Endothelial cell of umbilical vein (primary cell): Measurements from ENCODE around the gene SH3RF3. TPM values are rescaled to one million over a fixed set of nuclear protein-coding genes. Genes with fewer than 3 reads are reported as not detected.

Experiments used
- BruUV-seq: library from RNA; stranded (reverse); fragments of 400-500 nt; replicated peaks from 2 replicates; lab custom pipeline; 2021; lab: Mats Ljungman, UMichigan
- CTCF ChIA-PET: fragments of 300-600, 350-600 bp; sonication (Branson Sonifier 250); formaldehyde crosslinking; loops from one replicate; lab custom pipeline; 2021; ENCODE audit warnings: antibody characterized with exemption, inconsistent platforms; lab: Charles Lee
- POLR2A ChIA-PET: fragments of 300-600, 350-600 bp; sonication (Branson Sonifier 250); formaldehyde crosslinking; loops from one replicate; lab custom pipeline; 2021; ENCODE audit warnings: antibody characterized with exemption, inconsistent platforms; lab: Charles Lee
- DNase-seq: peaks from one replicate; pipeline ENCODE4 v3.0.0-alpha.2; 2011; ENCODE audit warnings: low read depth, low spot score
- FAIRE-seq: peaks from 2 replicates; lab custom pipeline; 2011; peaks lifted over from hg19 to GRCh38; lab: Jason Lieb, UNC
- H2AFZ ChIP-seq: 2 replicates; pipeline ENCODE4 v1.6.0; 2012; ENCODE audit warnings: low read depth, low read length, control low read depth, inconsistent platforms
- H3K27ac ChIP-seq: 2 replicates; pipeline ENCODE4 v1.5.1; 2011; ENCODE audit warnings: low read depth, mild to moderate bottlenecking, control low read depth, low read length, moderate library complexity; ENCODE audit not compliant: insufficient read depth
- H3K27me3 ChIP-seq, 2 experiments: 2 replicates each; pipeline versions ENCODE4 v1.6.0 to v1.6.1; 2011; ENCODE audit warnings: low read length in 2 of 2, mixed read lengths in 1 of 2; ENCODE audit not compliant: control insufficient read depth in 2 of 2, insufficient read depth in 2 of 2
- H3K36me3 ChIP-seq, 2 experiments: 2 replicates in 1 of 2; 3 replicates in 1 of 2; pipeline ENCODE4 v1.5.1; 2011; ENCODE audit warnings: low read length in 2 of 2, mild to moderate bottlenecking in 1 of 2, moderate library complexity in 1 of 2; ENCODE audit not compliant: control insufficient read depth in 2 of 2, insufficient read depth in 2 of 2; ENCODE audit errors: extremely low read depth in 1 of 2
- H3K4me1 ChIP-seq: 3 replicates; pipeline ENCODE4 v1.5.1; 2011; ENCODE audit warnings: mild to moderate bottlenecking, low read length; ENCODE audit not compliant: control insufficient read depth, insufficient read depth; ENCODE audit errors: extremely low read depth
- H3K4me2 ChIP-seq: 2 replicates; pipeline ENCODE4 v1.6.1; 2011; ENCODE audit warnings: low read length, control low read depth, mixed read lengths; ENCODE audit not compliant: insufficient read depth
- H3K4me3 ChIP-seq, 3 experiments: fragments of 200-600 bp in 1 of 3; sonication (generic), shearing (Covaris generic) in 1 of 3; replicated peaks in 1 of 3; 2 replicates each; pipeline ENCODE4 v1.5.1; 2011 to 2016; ENCODE audit warnings: control low read depth in 3 of 3, low read length in 3 of 3, mild to moderate bottlenecking in 2 of 3, inconsistent platforms in 1 of 3, low read depth in 1 of 3, moderate library complexity in 1 of 3; ENCODE audit not compliant: insufficient read depth in 1 of 3
- H3K79me2 ChIP-seq: 2 replicates; pipeline ENCODE4 v1.6.0; 2012; ENCODE audit warnings: low read length, inconsistent platforms; ENCODE audit not compliant: control insufficient read depth, insufficient read depth
- H3K9ac ChIP-seq: replicated peaks from 2 replicates; pipeline ENCODE3; 2011; ENCODE audit warnings: low read length, control low read depth; ENCODE audit not compliant: insufficient read depth; ENCODE audit errors: extremely low read depth
- H3K9me1 ChIP-seq: replicated peaks from 3 replicates; pipeline ENCODE4 v1.6.0; 2011; ENCODE audit warnings: mild to moderate bottlenecking, low read length; ENCODE audit not compliant: control insufficient read depth, insufficient read depth; ENCODE audit errors: extremely low read depth
- H3K9me3 ChIP-seq: replicated peaks from 2 replicates; pipeline ENCODE4 v1.5.1; 2012; ENCODE audit warnings: low read length, inconsistent platforms; ENCODE audit not compliant: control insufficient read depth, insufficient read depth
- H4K20me1 ChIP-seq: replicated peaks from 2 replicates; pipeline ENCODE3; 2011; ENCODE audit warnings: mild to moderate bottlenecking, low read length; ENCODE audit not compliant: control insufficient read depth, insufficient read depth; ENCODE audit errors: extremely low read depth
- EZH2 ChIP-seq: IDR thresholded peaks from 2 replicates; pipeline ENCODE4 v1.6.1; 2012; ENCODE audit warnings: borderline replicate concordance, low read depth, mild to moderate bottlenecking, moderate library complexity, low read length, inconsistent platforms; ENCODE audit not compliant: severe bottlenecking
- FOS ChIP-seq: IDR thresholded peaks from 2 replicates; pipeline ENCODE4 v1.6.1; 2011; ENCODE audit warnings: mild to moderate bottlenecking, low read length, moderate library complexity, borderline replicate concordance; ENCODE audit not compliant: insufficient read depth
- GATA2 ChIP-seq: IDR thresholded peaks from 2 replicates; pipeline ENCODE4 v1.7.0; 2011; ENCODE audit warnings: low read depth, mild to moderate bottlenecking, moderate library complexity, mixed read lengths, low read length; ENCODE audit not compliant: insufficient read length, insufficient read depth
- JUN ChIP-seq: IDR thresholded peaks from 2 replicates; pipeline ENCODE4 v1.6.1; 2011; ENCODE audit warnings: borderline replicate concordance, low read depth; ENCODE audit not compliant: insufficient read length, insufficient read depth
- MAX ChIP-seq: IDR thresholded peaks from 2 replicates; pipeline ENCODE4 v1.6.1; 2011; ENCODE audit not compliant: insufficient read depth, insufficient read length
- MYC ChIP-seq: IDR thresholded peaks from one replicate; pipeline ENCODE4 v1.6.1; 2011; ENCODE audit warnings: mild to moderate bottlenecking, low read depth, low read length
- POLR2A ChIP-seq: IDR thresholded peaks from 2 replicates; pipeline ENCODE4 v1.6.1; 2012; ENCODE audit warnings: low read depth, mild to moderate bottlenecking, control low read depth, low read length
- POLR2AphosphoS5 ChIP-seq: IDR thresholded peaks from 2 replicates; pipeline ENCODE4 v1.6.1; 2012; ENCODE audit warnings: low read depth, mild to moderate bottlenecking, control low read depth, low read length, moderate library complexity; ENCODE audit not compliant: insufficient read depth
- dilution Hi-C: fragments of 300-500 bp; cut with MboI; formaldehyde crosslinking; loops from one replicate; pipeline ENCODE4 v1.15.0; 2019; ENCODE audit warnings: low sequenced_read_pairs; ENCODE audit not compliant: extremely low pct_ligation_motif_present
- intact Hi-C: fragments of 100-400 bp; cut with micrococcal nuclease; formaldehyde crosslinking; loops from one replicate; pipeline ENCODE4 v1.10.0; 2022
- polyA plus RNA-seq, 4 experiments: library from polyadenylated mRNA; depleted of rRNA in 3 of 4; stranded (reverse) in 3 of 4; unstranded in 1 of 4; fragments of >200 nt; gene quantifications; 2 replicates each; pipeline versions ENCODE4 v1.2.1 to v1.2.3, GENCODE V29; 2011 to 2012; ENCODE audit warnings: missing spikeins in 1 of 4
- total RNA-seq: library from RNA; stranded (reverse); gene quantifications from 2 replicates; pipeline ENCODE4 v1.2.3, GENCODE V29; 2021
- TF ChIP-seq, protein P1 (sequence below), 2 donors: IDR thresholded peaks; 1 replicate in 1 of 2; 2 replicates in 1 of 2; pipeline ENCODE4 v1.5.1; 2011; ENCODE audit warnings: low read length in 2 of 2, mild to moderate bottlenecking in 2 of 2, moderate library complexity in 2 of 2, control low read depth in 1 of 2, inconsistent platforms in 1 of 2, low read depth in 1 of 2; ENCODE audit not compliant: insufficient read depth in 1 of 2; ENCODE audit errors: extremely low read depth in 1 of 2

The SH3RF3 gene
- total and polyA plus RNA-seq, 2 donors (not counting 3 experiments of a cell fraction or from before 2014, with no cell fraction given), result 3.8 to 14.7 TPM

DNA sequence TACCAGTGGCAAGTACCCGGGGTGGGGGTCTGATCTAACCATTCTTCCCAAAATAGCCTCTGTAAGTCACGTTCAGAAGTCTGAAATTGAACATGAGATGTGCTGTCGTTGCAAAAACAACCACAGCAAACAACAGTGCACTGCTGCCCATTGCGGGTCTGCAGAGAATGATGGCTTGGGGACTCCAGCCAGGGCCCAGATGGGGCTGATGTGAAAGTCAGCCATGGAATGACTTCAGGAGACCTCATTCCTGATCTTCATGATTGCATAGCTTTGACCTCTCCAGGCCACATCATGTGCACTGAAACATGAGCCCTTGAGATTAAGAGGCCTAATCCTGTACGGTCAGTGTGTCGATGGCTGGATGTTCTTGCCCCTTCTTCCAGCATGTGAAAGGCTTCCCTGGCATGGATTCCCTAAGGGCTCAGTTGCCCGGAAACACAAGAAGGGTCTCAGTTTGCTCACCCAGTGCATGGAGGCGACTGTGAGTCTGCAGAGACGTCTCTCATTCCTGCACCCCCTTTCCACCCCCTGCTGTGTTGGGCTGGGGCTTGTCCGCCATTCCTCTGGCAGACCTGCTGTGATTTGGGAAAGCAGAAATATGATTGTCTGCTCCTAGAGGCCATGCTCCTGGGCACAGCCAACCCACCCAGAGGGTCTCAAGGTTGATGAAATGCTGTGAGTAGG lies 293.2 kb downstream of the SH3RF3 start:
- dilution Hi-C loops (no loop called here), intact Hi-C loops (loop anchor here (5.0 kb wide), 1 partner anchor 90 kb away; no protein-coding TSS in a partner anchor)
- Histone ChIP-seq H2AFZ (no peak overlapping the region), H3K36me3 (no peaks in the 10 kb centered on the region), H3K4me1 (peaks cover 3% of the 10 kb centered on the region), H3K9me3 (no peaks in the 10 kb centered on the region), H3K27ac (no peak overlapping the region), H3K9ac (no peak overlapping the region), H3K4me2 (no peak overlapping the region), H3K27me3 (no peaks in the 10 kb centered on the region), H4K20me1 (no peaks in the 10 kb centered on the region), H3K79me2 (no peaks in the 10 kb centered on the region), H3K9me1 (no peaks in the 10 kb centered on the region), H3K4me3 (no peak overlapping the region)
- FAIRE-seq (no peak), DNase-seq (no peak)
- POLR2A ChIA-PET, result no interaction called here
- TF ChIP-seq POLR2AphosphoS5 (no peak), MAX (no peak), FOS (no peak), EZH2 (no peak), POLR2A (no peak), MYC (no peak), GATA2 (no peak), JUN (no peak)
- TF ChIP-seq, protein P1, sequence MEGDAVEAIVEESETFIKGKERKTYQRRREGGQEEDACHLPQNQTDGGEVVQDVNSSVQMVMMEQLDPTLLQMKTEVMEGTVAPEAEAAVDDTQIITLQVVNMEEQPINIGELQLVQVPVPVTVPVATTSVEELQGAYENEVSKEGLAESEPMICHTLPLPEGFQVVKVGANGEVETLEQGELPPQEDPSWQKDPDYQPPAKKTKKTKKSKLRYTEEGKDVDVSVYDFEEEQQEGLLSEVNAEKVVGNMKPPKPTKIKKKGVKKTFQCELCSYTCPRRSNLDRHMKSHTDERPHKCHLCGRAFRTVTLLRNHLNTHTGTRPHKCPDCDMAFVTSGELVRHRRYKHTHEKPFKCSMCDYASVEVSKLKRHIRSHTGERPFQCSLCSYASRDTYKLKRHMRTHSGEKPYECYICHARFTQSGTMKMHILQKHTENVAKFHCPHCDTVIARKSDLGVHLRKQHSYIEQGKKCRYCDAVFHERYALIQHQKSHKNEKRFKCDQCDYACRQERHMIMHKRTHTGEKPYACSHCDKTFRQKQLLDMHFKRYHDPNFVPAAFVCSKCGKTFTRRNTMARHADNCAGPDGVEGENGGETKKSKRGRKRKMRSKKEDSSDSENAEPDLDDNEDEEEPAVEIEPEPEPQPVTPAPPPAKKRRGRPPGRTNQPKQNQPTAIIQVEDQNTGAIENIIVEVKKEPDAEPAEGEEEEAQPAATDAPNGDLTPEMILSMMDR (IDR thresholded peaks at IDR 0.05; ENCODE audit: extremely low read depth in 1 of 2, insufficient read depth in 1 of 2, low read depth in 1 of 2, low read length in 2 of 2), result no peak
- CTCF ChIA-PET, result no interaction called here
- no TSS peak for BruUV-seq
